Measurements from ENCODE around the gene ZC3H4.

The ZC3H4 gene

GRCh38 chr19:47112166-47112996 is 1.2 kb downstream of the ZC3H4 start:
- Histone ChIP-seq H3K27me3 (ENCODE audit: control insufficient read depth, insufficient read depth, low read length) (no peaks in the 10 kb centered on the region), H3K27ac (ENCODE audit: low read length) (peak overlapping the region; percentile 96), H3K4me1 (ENCODE audit: control insufficient read depth, low read depth, low read length) (peaks cover 33% of the 10 kb centered on the region), H3K9me3 (ENCODE audit: control insufficient read depth, low read depth, low read length) (no peaks in the 10 kb centered on the region), H3K4me3 (ENCODE audit: low read length) (peak overlapping the region; percentile 94), H3K36me3 (ENCODE audit: control insufficient read depth, low read depth, low read length) (peaks cover 12% of the 10 kb centered on the region), H3K9ac (ENCODE audit: low read length) (peak overlapping the region; percentile 100)

GRCh38 chr19:47111682-47112165 is 1.9 kb downstream of the ZC3H4 start:
- peak overlapping the region; percentile 93 for H3K27ac ChIP-seq (ENCODE audit: low read length)
- peak overlapping the region; percentile 100 for H3K9ac ChIP-seq (ENCODE audit: low read length)
- no peaks in the 10 kb centered on the region for H3K27me3 ChIP-seq (ENCODE audit: control insufficient read depth, insufficient read depth, low read length)
- H3K36me3 ChIP-seq (ENCODE audit: control insufficient read depth, low read depth, low read length): peaks cover 12% of the 10 kb centered on the region
- H3K4me1 ChIP-seq (ENCODE audit: control insufficient read depth, low read depth, low read length): peaks cover 33% of the 10 kb centered on the region
- H3K9me3 ChIP-seq (ENCODE audit: control insufficient read depth, low read depth, low read length): no peaks in the 10 kb centered on the region
- H3K4me3 ChIP-seq (ENCODE audit: low read length): peak overlapping the region; percentile 94

DNA sequence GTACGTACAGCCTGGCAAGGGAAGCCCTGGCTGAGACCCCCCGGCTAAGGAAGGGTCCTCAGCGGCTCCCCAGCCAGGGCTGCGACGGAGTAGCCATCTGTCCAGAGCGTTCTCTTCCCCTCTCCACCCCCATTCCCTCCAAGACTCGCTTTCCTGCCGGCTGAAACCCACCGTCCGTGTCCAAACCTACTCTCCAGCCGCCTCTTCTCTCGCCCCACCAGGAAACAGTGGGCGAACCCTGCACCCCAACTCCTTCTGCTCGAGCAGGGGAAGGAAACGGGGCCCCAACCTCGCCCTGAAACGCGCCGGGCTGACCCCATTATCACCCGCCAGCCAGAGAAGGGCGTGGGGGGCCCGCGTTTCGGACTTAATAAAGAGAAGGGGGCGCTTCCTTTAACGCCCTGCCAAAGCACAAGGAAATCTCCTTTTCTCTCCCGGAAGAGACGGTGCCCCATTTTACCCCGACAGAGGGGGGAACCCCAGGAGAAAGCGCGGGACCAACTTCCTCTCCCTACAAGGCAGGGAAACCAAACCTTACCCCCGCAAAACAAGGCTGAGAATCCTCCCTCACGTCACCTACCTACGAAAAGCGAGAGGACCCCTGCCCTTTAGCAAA is 2.5 kb downstream of the ZC3H4 start:
- peak overlapping the region; percentile 100 for H3K9ac ChIP-seq (ENCODE audit: low read length)
- H3K9me3 ChIP-seq (ENCODE audit: control insufficient read depth, low read depth, low read length): no peaks in the 10 kb centered on the region
- peaks cover 13% of the 10 kb centered on the region for H3K36me3 ChIP-seq (ENCODE audit: control insufficient read depth, low read depth, low read length)
- peaks cover 33% of the 10 kb centered on the region for H3K4me1 ChIP-seq (ENCODE audit: control insufficient read depth, low read depth, low read length)
- H3K27me3 ChIP-seq (ENCODE audit: control insufficient read depth, insufficient read depth, low read length): no peaks in the 10 kb centered on the region
- peak overlapping the region; percentile 93 for H3K27ac ChIP-seq (ENCODE audit: low read length)
- H3K4me3 ChIP-seq (ENCODE audit: low read length): peak overlapping the region; percentile 94

DNA sequence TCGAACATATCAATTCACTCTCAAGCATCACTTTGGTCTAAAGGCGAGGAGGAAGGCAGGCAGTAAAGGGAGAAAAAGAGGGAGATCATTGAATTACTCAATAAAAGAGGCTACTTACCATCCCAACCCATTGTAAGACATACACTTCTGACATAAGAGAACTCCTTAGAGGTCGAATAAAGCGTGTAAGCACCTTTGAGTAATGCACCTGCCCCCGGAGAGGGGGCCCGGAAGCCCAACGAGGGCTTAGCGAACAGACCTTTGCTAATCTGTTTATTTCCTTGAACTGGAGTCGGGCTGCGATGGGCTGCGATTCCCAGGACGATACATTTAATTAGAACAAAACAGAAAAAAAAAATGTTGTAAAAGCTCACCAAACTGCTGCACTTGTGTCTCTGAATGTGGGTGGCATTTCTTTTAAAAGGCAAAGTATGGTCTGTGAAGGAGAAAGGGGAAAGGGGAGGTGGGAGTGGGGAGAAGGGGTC is 3.0 kb downstream of the ZC3H4 start:
- H3K4me1 ChIP-seq (ENCODE audit: control insufficient read depth, low read depth, low read length): peaks cover 33% of the 10 kb centered on the region
- no peaks in the 10 kb centered on the region for H3K27me3 ChIP-seq (ENCODE audit: control insufficient read depth, insufficient read depth, low read length)
- H3K9me3 ChIP-seq (ENCODE audit: control insufficient read depth, low read depth, low read length): no peaks in the 10 kb centered on the region
- peak overlapping the region; percentile 93 for H3K27ac ChIP-seq (ENCODE audit: low read length)
- H3K4me3 ChIP-seq (ENCODE audit: low read length): peak overlapping the region; percentile 94
- peaks cover 18% of the 10 kb centered on the region for H3K36me3 ChIP-seq (ENCODE audit: control insufficient read depth, low read depth, low read length)
- peak overlapping the region; percentile 100 for H3K9ac ChIP-seq (ENCODE audit: low read length)

DNA sequence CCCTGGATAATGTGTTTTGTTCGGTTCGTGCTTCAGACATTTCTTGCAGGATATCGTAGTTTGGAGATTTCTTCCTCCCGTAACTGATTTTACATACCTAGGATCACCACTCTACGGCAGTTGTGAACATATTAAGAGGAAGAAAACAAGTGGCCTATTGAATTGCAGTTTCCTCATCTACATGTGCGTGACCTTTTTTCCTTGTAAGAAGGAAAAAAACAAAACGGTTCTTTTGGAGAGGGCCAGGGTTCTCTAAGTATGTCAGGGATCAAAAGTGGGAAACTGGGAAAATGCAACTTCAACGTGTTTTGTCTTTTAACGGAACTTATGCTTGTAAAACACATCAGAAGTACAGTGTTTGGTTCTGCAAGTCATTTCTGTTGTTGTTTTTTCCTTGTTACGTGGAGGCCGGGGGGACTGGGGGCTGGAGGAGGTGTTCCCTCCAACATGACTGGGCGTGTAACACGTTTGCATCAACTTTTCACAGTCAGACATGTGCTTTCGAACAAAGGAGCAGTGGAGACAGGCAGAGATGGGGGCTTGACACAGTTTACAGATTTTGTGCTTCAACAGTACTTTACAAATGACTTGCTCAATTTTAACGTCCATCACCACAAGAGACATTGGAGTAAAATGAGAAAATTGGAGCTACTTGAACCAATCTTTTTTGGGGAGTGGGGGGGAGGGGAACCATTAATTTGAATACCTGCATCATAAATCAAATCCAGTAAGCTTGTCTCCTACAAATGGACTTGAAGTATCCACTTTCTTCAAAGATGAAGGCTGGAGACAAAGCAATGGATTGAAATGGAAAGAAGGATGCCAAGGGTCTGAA is 3.8 kb downstream of the ZC3H4 start:
- Histone ChIP-seq H3K27ac (ENCODE audit: low read length) (peak overlapping the region; percentile 93), H3K4me3 (ENCODE audit: low read length) (peak overlapping the region; percentile 94), H3K9me3 (ENCODE audit: control insufficient read depth, low read depth, low read length) (no peaks in the 10 kb centered on the region), H3K9ac (ENCODE audit: low read length) (peak overlapping the region; percentile 100), H3K27me3 (ENCODE audit: control insufficient read depth, insufficient read depth, low read length) (no peaks in the 10 kb centered on the region), H3K36me3 (ENCODE audit: control insufficient read depth, low read depth, low read length) (peaks cover 23% of the 10 kb centered on the region), H3K4me1 (ENCODE audit: control insufficient read depth, low read depth, low read length) (peaks cover 33% of the 10 kb centered on the region)

GRCh38 chr19:47109177-47109540 is 4.4 kb downstream of the ZC3H4 start:
- peaks cover 23% of the 10 kb centered on the region for H3K36me3 ChIP-seq (ENCODE audit: control insufficient read depth, low read depth, low read length)
- H3K4me3 ChIP-seq (ENCODE audit: low read length): peak overlapping the region; percentile 94
- no peaks in the 10 kb centered on the region for H3K27me3 ChIP-seq (ENCODE audit: control insufficient read depth, insufficient read depth, low read length)
- H3K4me1 ChIP-seq (ENCODE audit: control insufficient read depth, low read depth, low read length): peaks cover 33% of the 10 kb centered on the region
- peak overlapping the region; percentile 93 for H3K27ac ChIP-seq (ENCODE audit: low read length)
- peak overlapping the region; percentile 100 for H3K9ac ChIP-seq (ENCODE audit: low read length)
- no peaks in the 10 kb centered on the region for H3K9me3 ChIP-seq (ENCODE audit: control insufficient read depth, low read depth, low read length)

DNA sequence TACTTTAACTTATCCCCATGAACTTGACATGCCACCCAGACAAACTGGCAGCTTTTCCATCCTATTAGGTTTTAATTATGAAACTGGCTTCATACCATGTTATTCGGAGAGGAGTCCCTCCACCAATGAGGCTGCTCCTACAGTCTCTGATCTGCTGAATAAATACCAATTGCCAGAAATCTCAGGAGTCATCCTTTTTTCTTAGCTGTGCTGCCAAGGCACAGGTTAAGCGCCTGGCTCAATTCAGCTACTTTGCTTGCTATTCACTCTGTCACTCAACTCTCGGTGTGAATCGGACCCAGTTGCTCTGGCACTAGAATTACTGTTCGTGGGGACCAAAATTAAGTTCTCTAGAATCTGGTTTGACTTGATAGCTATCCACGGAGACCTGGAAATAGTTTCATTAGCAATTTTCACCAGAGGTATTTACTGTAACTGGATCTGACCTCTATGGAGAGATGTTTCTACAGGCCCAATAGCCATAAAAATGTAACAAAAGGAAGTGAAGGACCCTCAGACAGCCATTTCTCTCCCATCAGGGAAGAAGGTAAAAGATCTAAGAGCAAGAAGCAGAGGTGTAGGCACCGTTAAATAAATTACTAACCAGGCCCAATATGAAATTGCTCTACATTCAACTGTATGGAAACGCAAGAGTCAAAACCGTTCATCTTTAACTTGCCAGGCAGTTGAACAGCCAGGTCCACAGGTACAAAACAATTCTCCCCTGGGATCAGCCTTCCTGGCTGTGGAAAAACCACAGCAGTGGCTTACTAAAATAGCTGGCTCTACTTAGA is 5.4 kb downstream of the ZC3H4 start:
- H3K36me3 ChIP-seq (ENCODE audit: control insufficient read depth, low read depth, low read length): peaks cover 23% of the 10 kb centered on the region
- peak overlapping the region; percentile 94 for H3K4me3 ChIP-seq (ENCODE audit: low read length)
- peak overlapping the region; percentile 100 for H3K9ac ChIP-seq (ENCODE audit: low read length)
- peaks cover 29% of the 10 kb centered on the region for H3K4me1 ChIP-seq (ENCODE audit: control insufficient read depth, low read depth, low read length)
- H3K27ac ChIP-seq (ENCODE audit: low read length): no peak overlapping the region
- no peaks in the 10 kb centered on the region for H3K9me3 ChIP-seq (ENCODE audit: control insufficient read depth, low read depth, low read length)
- H3K27me3 ChIP-seq (ENCODE audit: control insufficient read depth, insufficient read depth, low read length): no peaks in the 10 kb centered on the region

- H3K4me1 ChIP-seq (ENCODE audit: control insufficient read depth, low read depth, low read length): peaks cover 29% of the 10 kb centered on the region
- no peaks in the 10 kb centered on the region for H3K27me3 ChIP-seq (ENCODE audit: control insufficient read depth, insufficient read depth, low read length)
- H3K4me3 ChIP-seq (ENCODE audit: low read length): no peak overlapping the region
- H3K9ac ChIP-seq (ENCODE audit: low read length): no peak overlapping the region
- peaks cover 23% of the 10 kb centered on the region for H3K36me3 ChIP-seq (ENCODE audit: control insufficient read depth, low read depth, low read length)
- no peak overlapping the region for H3K27ac ChIP-seq (ENCODE audit: low read length)
- no peaks in the 10 kb centered on the region for H3K9me3 ChIP-seq (ENCODE audit: control insufficient read depth, low read depth, low read length)
Measured at GRCh38 chr19:47107202-47107952, 6.2 kb downstream of the ZC3H4 start.

- peaks cover 29% of the 10 kb centered on the region for H3K4me1 ChIP-seq (ENCODE audit: control insufficient read depth, low read depth, low read length)
- H3K9ac ChIP-seq (ENCODE audit: low read length): no peak overlapping the region
- no peak overlapping the region for H3K27ac ChIP-seq (ENCODE audit: low read length)
- peaks cover 23% of the 10 kb centered on the region for H3K36me3 ChIP-seq (ENCODE audit: control insufficient read depth, low read depth, low read length)
- H3K27me3 ChIP-seq (ENCODE audit: control insufficient read depth, insufficient read depth, low read length): no peaks in the 10 kb centered on the region
- no peak overlapping the region for H3K4me3 ChIP-seq (ENCODE audit: low read length)
- no peaks in the 10 kb centered on the region for H3K9me3 ChIP-seq (ENCODE audit: control insufficient read depth, low read depth, low read length)
Measured at GRCh38 chr19:47106821-47107201, 6.8 kb downstream of the ZC3H4 start.

DNA sequence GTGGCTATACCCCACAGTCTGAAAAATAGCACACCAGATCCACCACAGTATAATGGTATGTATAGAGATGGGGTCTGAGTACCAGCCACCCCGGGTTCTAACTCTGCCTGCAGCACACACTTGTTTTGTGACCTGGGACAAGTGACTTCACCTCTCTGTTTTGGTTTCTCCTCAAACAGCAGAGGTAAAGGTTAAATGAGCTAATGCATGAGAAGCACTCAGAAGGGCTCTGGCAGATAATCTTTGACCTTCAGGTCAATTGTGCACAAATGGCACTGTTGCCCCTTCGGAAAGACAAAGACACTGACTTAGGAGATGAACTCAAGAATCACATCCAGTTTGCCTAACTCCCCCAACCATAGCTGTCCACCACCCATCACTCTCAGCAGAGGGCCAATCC is 7.7 kb downstream of the ZC3H4 start:
- Histone ChIP-seq H3K9ac (ENCODE audit: low read length) (no peak overlapping the region), H3K9me3 (ENCODE audit: control insufficient read depth, low read depth, low read length) (no peaks in the 10 kb centered on the region), H3K27me3 (ENCODE audit: control insufficient read depth, insufficient read depth, low read length) (no peaks in the 10 kb centered on the region), H3K4me1 (ENCODE audit: control insufficient read depth, low read depth, low read length) (peaks cover 29% of the 10 kb centered on the region), H3K4me3 (ENCODE audit: low read length) (no peak overlapping the region), H3K27ac (ENCODE audit: low read length) (no peak overlapping the region), H3K36me3 (ENCODE audit: control insufficient read depth, low read depth, low read length) (peaks cover 23% of the 10 kb centered on the region)

All from iPS-18a (cell line).